Lung (tissue), 12 donors: Measurements from ENCODE around the gene BACE2. TPM values are rescaled to one million over a fixed set of nuclear protein-coding genes. Genes with fewer than 3 reads are reported as not detected.
A peak's percentile ranks its signal among the peaks of the same experiment; 100 is the strongest.

Experiments used
- ATAC-seq: fragments of 200-7000 bp; cut with Tn5 transposase; one replicate; pipeline ENCODE4 v1.9.1; 2020; ENCODE audit warnings: moderate number of reproducible peaks; ENCODE audit not compliant: insufficient read depth, low FRiP score
- DNase-seq, 3 donors: peaks; one replicate each; pipeline ENCODE4 v3.0.0-alpha.2; 2013 to 2017
- H3K27ac ChIP-seq, 2 donors: one replicate each; pipeline ENCODE4 v1.5.1; 2013; ENCODE audit warnings: mild to moderate bottlenecking in 2 of 2, moderate library complexity in 2 of 2, control low read depth in 1 of 2, inconsistent platforms in 1 of 2, low read depth in 1 of 2, low read length in 1 of 2
- H3K27me3 ChIP-seq, 3 donors: one replicate each; pipeline ENCODE4 v1.5.1; 2013; ENCODE audit warnings: low read length in 2 of 3; ENCODE audit not compliant: control insufficient read depth in 3 of 3, insufficient read depth in 3 of 3
- H3K36me3 ChIP-seq, 4 donors: one replicate each; pipeline ENCODE4 v1.5.1; 2013; ENCODE audit warnings: low read length in 4 of 4, mild to moderate bottlenecking in 1 of 4, moderate library complexity in 1 of 4; ENCODE audit not compliant: control insufficient read depth in 4 of 4, insufficient read depth in 4 of 4
- H3K4me1 ChIP-seq, 5 donors: one replicate each; pipeline ENCODE4 v1.5.1; 2013; ENCODE audit warnings: low read length in 5 of 5, mild to moderate bottlenecking in 2 of 5, moderate library complexity in 1 of 5; ENCODE audit not compliant: control insufficient read depth in 5 of 5, insufficient read depth in 5 of 5
- H3K4me3 ChIP-seq: one replicate; pipeline ENCODE4 v1.5.1; 2013; ENCODE audit warnings: mild to moderate bottlenecking, control low read depth, moderate library complexity
- H3K9ac ChIP-seq, 2 donors: one replicate each; pipeline ENCODE4 v1.5.1; 2013; ENCODE audit warnings: low read length in 2 of 2, control low read depth in 1 of 2; ENCODE audit not compliant: insufficient read depth in 1 of 2
- H3K9me3 ChIP-seq, 4 donors: one replicate each; pipeline ENCODE4 v1.5.1; 2013; ENCODE audit warnings: low read length in 3 of 4, mild to moderate bottlenecking in 1 of 4, moderate library complexity in 1 of 4; ENCODE audit not compliant: control insufficient read depth in 4 of 4, insufficient read depth in 3 of 4
- CTCF ChIP-seq: IDR thresholded peaks from 2 replicates; pipeline ENCODE4 v1.5.1; 2012; ENCODE audit warnings: mild to moderate bottlenecking; ENCODE audit errors: control extremely low read depth, extremely low read depth
- WGBS, 2 donors: extraction: QIAGEN DNeasy Blood & Tissue Kit; methylation state at CpG; one replicate each; pipeline ENCODE4 v1.1.7; 2013; 5-methylcytosine and 5-hydroxymethylcytosine counted together
- polyA plus RNA-seq, 2 donors: library from polyadenylated mRNA; stranded (reverse); fragments of 200-250 nt; gene quantifications; one replicate each; pipeline ENCODE4 v1.2.1, GENCODE V29; 2013
- total RNA-seq, 2 donors: library from RNA; depleted of rRNA in 1 of 2; stranded (reverse); fragments of >200 nt in 1 of 2; gene quantifications; one replicate each; pipeline ENCODE4 v1.2.1, GENCODE V29; 2014 to 2021
- donor health status: control.
- donor health status: control.
- donor health status: Bipolar disorder and iron deficiency.
- donor health status: healthy.
- donor health status: DM: yes; HTN: yes; CAD: no.

BACE2 gene
- total and polyA plus RNA-seq, 4 donors = 9.3 to 49.9 (median 33.8) TPM

DNA sequence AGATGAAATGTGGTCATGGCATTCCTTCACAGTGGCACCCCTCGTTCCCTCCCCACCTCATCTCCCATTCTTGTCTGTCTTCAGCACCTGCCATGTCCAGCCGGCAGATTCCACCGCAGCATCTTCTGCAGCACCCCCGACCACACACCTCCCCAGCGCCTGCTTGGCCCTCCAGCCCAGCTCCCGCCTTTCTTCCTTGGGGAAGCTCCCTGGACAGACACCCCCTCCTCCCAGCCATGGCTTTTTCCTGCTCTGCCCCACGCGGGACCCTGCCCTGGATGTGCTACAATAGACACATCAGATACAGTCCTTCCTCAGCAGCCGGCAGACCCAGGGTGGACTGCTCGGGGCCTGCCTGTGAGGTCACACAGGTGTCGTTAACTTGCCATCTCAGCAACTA is 81.5 kb downstream of the BACE2 start:
- ATAC-seq (no peak), DNase-seq (no peak)
- H3K27ac ChIP-seq = no peak overlapping the region

DNA sequence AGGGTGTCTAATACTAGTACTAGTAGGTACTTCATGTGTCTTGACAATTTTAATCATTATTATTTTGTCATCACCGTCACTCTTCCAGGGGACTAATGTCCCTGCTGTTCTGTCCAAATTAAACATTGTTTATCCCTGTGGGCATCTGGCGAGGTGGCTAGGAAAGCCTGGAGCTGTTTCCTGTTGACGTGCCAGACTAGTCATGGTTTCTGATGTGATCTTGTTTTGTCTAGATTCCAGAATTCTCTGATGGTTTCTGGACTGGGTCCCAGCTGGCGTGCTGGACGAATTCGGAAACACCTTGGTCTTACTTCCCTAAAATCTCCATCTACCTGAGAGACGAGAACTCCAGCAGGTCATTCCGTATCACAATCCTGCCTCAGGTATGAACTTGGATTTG is 82.6 kb downstream of the BACE2 start:
- no peak for TF ChIP-seq CTCF
- ATAC-seq = no peak
- no peaks in the 10 kb centered on the region for H3K27me3 ChIP-seq
- no peaks in the 10 kb centered on the region for H3K4me1 ChIP-seq
- no peak overlapping the region for H3K27ac ChIP-seq
- no peak overlapping the region for H3K9ac ChIP-seq
- DNase-seq = peak in 2 of 3 donors; percentile 30 to 38
- whole genome bisulfite sequencing, 2 donors = 65 to 84% methylated on average over 8 of the region's 8 CpGs
- no peak overlapping the region for H3K4me3 ChIP-seq
- H3K9me3 ChIP-seq = peaks cover 0 to 10% (median 2%) of the 10 kb centered on the region in 4 donors
- H3K36me3 ChIP-seq = peaks cover 2 to 22% (median 7%) of the 10 kb centered on the region in 4 donors

More for the DNA sequence above, 81.5 kb downstream of the BACE2 start:
- WGBS, 2 donors = 94 to 95% methylated on average over 11 of the region's 11 CpGs
- H3K36me3 ChIP-seq = peaks cover 2 to 20% (median 6%) of the 10 kb centered on the region in 4 donors
- H3K4me3 ChIP-seq = no peak overlapping the region
- TF ChIP-seq CTCF = no peak
- peaks cover 0 to 6% (median 1%) of the 10 kb centered on the region in 4 donors for H3K9me3 ChIP-seq
- no peak overlapping the region for H3K9ac ChIP-seq
- no peaks in the 10 kb centered on the region for H3K27me3 ChIP-seq
- no peaks in the 10 kb centered on the region for H3K4me1 ChIP-seq

DNA sequence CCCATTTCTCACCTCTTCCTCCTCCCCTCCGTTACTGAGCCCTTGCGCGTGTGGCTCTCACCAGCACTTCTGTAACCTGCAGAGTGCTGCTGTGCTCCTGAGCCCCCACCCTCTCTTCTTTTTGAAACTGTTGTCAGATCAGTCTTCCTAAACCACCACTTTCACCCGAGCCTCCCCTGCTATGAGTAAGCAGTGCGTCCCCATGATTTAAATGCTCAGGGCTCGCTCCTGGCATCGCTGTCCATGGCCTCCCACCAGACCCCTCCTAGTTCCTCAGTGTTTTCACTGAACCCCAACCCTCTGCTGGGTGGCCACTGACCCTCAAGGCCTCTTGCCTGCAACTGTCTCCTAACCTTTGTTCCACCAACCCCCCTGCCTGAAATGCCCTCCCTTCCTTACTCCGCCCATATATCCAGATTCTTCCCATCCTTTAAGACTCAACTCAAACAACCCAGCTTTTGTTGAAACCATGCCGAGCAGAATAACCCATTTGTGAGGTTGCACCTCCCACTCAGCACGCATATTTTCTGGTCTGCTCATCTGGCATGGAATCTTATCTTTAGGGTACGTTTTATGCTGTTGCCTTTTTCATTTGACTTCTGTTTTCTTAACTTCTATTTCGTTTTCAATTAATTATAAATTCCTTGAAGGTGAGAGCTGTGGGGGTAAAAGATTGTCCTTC is 84.1 kb downstream of the BACE2 start:
- Histone ChIP-seq H3K9me3 (peaks cover 0 to 10% (median 2%) of the 10 kb centered on the region in 4 donors), H3K27me3 (no peaks in the 10 kb centered on the region), H3K36me3 (peaks cover 2 to 22% (median 5%) of the 10 kb centered on the region in 4 donors), H3K4me1 (no peaks in the 10 kb centered on the region), H3K4me3 (no peak overlapping the region), H3K9ac (no peak overlapping the region), H3K27ac (no peak overlapping the region)
- 88% methylated on average over 12 of the region's 12 CpGs for WGBS, 2 donors
- DNase-seq (no peak), ATAC-seq (no peak)
- no peak for TF ChIP-seq CTCF
